PC-3 (cell line): ENCODE data around the gene SPTLC2. TPM values are rescaled to one million over a fixed set of nuclear protein-coding genes. Genes with fewer than 3 reads are reported as not detected.

Experiments used
- ATAC-seq: fragments of 200-7000 bp; cut with Tn5 transposase; 2 replicates; pipeline ENCODE4 v1.9.1; 2020; ENCODE audit warnings: mild to moderate bottlenecking, moderate library complexity
- BruUV-seq: library from RNA; stranded (reverse); fragments of 400-500 nt; replicated peaks from 2 replicates; lab custom pipeline; 2021; lab: Mats Ljungman, UMichigan
- CTCF ChIA-PET: fragments of 300-600 bp; sonication (Branson Sonifier 250); formaldehyde crosslinking; loops from one replicate; lab custom pipeline; 2022; ENCODE audit warnings: antibody characterized with exemption; lab: Charles Lee
- POLR2A ChIA-PET: fragments of 300-600 bp; sonication (Branson Sonifier 250); formaldehyde crosslinking; loops from one replicate; lab custom pipeline; 2022; ENCODE audit warnings: antibody characterized with exemption; ENCODE audit not compliant: unreplicated experiment; lab: Charles Lee
- DNase-seq: peaks from one replicate; pipeline ENCODE4 v3.0.0-alpha.2; 2015
- H2AFZ ChIP-seq: fragments of 300-600 bp; sonication (generic); 2 replicates; pipeline ENCODE4 v1.6.0; 2016; ENCODE audit warnings: antibody characterized with exemption, low read length
- H3F3A ChIP-seq: fragments of 300-600 bp; sonication (generic); one replicate; pipeline ENCODE4 v1.6.0; 2017; ENCODE audit warnings: antibody characterized with exemption, low read length, control low read depth, mild to moderate bottlenecking; ENCODE audit not compliant: unreplicated experiment
- H3K27ac ChIP-seq: fragments of 300-600 bp; sonication (generic); 2 replicates; pipeline ENCODE4 v1.5.1; 2016; ENCODE audit warnings: mild to moderate bottlenecking, low read length
- H3K27me3 ChIP-seq: fragments of 300-600 bp; sonication (generic); 2 replicates; pipeline ENCODE4 v1.6.1; 2016; ENCODE audit warnings: low read length, mixed read lengths
- H3K36me3 ChIP-seq: fragments of 300-600 bp; sonication (generic); 2 replicates; pipeline ENCODE4 v1.6.1; 2016; ENCODE audit warnings: low read depth, mixed run types, low read length, mixed read lengths
- H3K4me1 ChIP-seq: fragments of 300-600 bp; sonication (generic); 2 replicates; pipeline ENCODE4 v1.5.1; 2016; ENCODE audit warnings: low read length; ENCODE audit not compliant: insufficient read depth
- H3K4me2 ChIP-seq: fragments of 300-600 bp; sonication (generic); 2 replicates; pipeline ENCODE4 v1.6.0; 2016; ENCODE audit warnings: low read length
- H3K4me3 ChIP-seq: fragments of 300-600 bp; sonication (generic); 2 replicates; pipeline ENCODE4 v1.5.1; 2016; ENCODE audit warnings: mild to moderate bottlenecking, low read length, mixed read lengths
- H3K79me2 ChIP-seq: fragments of 300-600 bp; sonication (generic); 2 replicates; pipeline ENCODE4 v1.6.1; 2017; ENCODE audit warnings: low read length, mixed read lengths
- H3K9ac ChIP-seq: fragments of 300-600 bp; sonication (generic); 2 replicates; pipeline ENCODE4 v1.6.0; 2016; ENCODE audit warnings: mild to moderate bottlenecking, low read length
- H3K9me2 ChIP-seq: fragments of 300-600 bp; sonication (generic); replicated peaks from 2 replicates; pipeline ENCODE4 v1.6.1; 2016; ENCODE audit warnings: mixed run types, low read length, mixed read lengths
- H3K9me3 ChIP-seq: fragments of 300-600 bp; sonication (generic); 2 replicates; pipeline ENCODE4 v1.6.1; 2016; ENCODE audit warnings: low read length, mixed read lengths
- H4K20me1 ChIP-seq: fragments of 300-600 bp; sonication (generic); 2 replicates; pipeline ENCODE4 v1.6.1; 2016; ENCODE audit warnings: low read length, mixed read lengths
- EZH2 ChIP-seq: fragments of 300-600 bp; sonication (generic); IDR thresholded peaks from one replicate; pipeline ENCODE4 v1.6.1; 2017; ENCODE audit warnings: antibody characterized with exemption, mild to moderate bottlenecking, low read length; ENCODE audit not compliant: unreplicated experiment
- EZH2phosphoT487 ChIP-seq: fragments of 300-600 bp; sonication (generic); IDR thresholded peaks from 2 replicates; pipeline ENCODE4 v1.6.1; 2018; ENCODE audit warnings: mild to moderate bottlenecking, antibody characterized with exemption, low read length, borderline replicate concordance
- intact Hi-C: fragments of 100-400 bp; cut with micrococcal nuclease; formaldehyde crosslinking; loops from 2 replicates; pipeline ENCODE4 v1.9.0; 2023
- total RNA-seq: library from RNA; depleted of rRNA; stranded (reverse); fragments of >200 nt; gene quantifications from 2 replicates; pipeline ENCODE4 v1.2.3, GENCODE V29; 2014
- TF ChIP-seq, protein P1 (sequence below): fragments of 300-600 bp; sonication (generic); conservative IDR thresholded peaks from 2 replicates; pipeline ENCODE4 v1.5.1; 2017; ENCODE audit warnings: antibody characterized with exemption, low read depth, mild to moderate bottlenecking, low read length

The SPTLC2 gene
- total RNA-seq, 1 experiment from 2014 or later: 27.6 TPM

DNA sequence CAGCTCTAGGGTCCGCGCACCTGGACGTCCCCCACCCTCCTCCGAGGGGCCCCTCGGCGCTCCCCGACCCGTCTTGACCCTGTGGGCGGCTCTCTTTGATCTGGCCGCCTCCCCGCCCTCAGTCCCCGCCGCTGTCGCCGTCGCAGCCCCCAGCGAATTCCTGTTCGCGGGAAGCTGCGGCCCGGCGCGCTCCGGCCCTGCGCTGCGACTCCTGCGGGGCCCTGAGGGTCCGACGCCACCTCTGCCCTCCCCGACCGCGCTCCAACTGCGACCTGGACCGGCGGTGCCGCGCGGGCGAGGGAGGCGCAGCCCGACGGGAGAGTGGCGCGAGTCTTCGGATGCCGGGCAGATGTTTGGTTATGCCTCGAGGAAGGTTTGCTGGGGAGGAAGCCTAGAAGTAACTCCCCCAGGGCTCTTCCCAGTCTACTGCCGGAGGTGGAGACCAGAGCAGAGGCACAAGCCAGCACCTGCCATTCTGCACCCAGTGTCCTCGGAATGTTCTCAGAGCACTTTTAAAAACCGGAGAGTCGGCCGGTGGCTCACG lies 117.4 kb downstream of the SPTLC2 start:
- ChIA-PET CTCF (no interaction called here), POLR2A (no interaction called here)
- peak overlapping the region; percentile 86 for H3K4me2 ChIP-seq
- H3K9me3 ChIP-seq: no peaks in the 10 kb centered on the region
- peak overlapping the region; percentile 93 for H2AFZ ChIP-seq
- intact Hi-C loops: no loop called here
- H3K9ac ChIP-seq: no peak overlapping the region
- no peaks in the 10 kb centered on the region for H4K20me1 ChIP-seq
- H3K79me2 ChIP-seq: no peaks in the 10 kb centered on the region
- no peak overlapping the region for H3K27ac ChIP-seq
- H3K27me3 ChIP-seq: peaks cover 15% of the 10 kb centered on the region
- no peaks in the 10 kb centered on the region for H3F3A ChIP-seq
- DNase-seq: no peak
- no TSS peak for BruUV-seq
- H3K4me3 ChIP-seq: peak overlapping the region; percentile 66
- no peaks in the 10 kb centered on the region for H3K9me2 ChIP-seq
- H3K4me1 ChIP-seq: peaks cover 6% of the 10 kb centered on the region
- peak; percentile 19 for ATAC-seq
- TF ChIP-seq EZH2: no peak
- TF ChIP-seq, protein P1, sequence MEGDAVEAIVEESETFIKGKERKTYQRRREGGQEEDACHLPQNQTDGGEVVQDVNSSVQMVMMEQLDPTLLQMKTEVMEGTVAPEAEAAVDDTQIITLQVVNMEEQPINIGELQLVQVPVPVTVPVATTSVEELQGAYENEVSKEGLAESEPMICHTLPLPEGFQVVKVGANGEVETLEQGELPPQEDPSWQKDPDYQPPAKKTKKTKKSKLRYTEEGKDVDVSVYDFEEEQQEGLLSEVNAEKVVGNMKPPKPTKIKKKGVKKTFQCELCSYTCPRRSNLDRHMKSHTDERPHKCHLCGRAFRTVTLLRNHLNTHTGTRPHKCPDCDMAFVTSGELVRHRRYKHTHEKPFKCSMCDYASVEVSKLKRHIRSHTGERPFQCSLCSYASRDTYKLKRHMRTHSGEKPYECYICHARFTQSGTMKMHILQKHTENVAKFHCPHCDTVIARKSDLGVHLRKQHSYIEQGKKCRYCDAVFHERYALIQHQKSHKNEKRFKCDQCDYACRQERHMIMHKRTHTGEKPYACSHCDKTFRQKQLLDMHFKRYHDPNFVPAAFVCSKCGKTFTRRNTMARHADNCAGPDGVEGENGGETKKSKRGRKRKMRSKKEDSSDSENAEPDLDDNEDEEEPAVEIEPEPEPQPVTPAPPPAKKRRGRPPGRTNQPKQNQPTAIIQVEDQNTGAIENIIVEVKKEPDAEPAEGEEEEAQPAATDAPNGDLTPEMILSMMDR: no peak
- H3K36me3 ChIP-seq: no peaks in the 10 kb centered on the region

DNA sequence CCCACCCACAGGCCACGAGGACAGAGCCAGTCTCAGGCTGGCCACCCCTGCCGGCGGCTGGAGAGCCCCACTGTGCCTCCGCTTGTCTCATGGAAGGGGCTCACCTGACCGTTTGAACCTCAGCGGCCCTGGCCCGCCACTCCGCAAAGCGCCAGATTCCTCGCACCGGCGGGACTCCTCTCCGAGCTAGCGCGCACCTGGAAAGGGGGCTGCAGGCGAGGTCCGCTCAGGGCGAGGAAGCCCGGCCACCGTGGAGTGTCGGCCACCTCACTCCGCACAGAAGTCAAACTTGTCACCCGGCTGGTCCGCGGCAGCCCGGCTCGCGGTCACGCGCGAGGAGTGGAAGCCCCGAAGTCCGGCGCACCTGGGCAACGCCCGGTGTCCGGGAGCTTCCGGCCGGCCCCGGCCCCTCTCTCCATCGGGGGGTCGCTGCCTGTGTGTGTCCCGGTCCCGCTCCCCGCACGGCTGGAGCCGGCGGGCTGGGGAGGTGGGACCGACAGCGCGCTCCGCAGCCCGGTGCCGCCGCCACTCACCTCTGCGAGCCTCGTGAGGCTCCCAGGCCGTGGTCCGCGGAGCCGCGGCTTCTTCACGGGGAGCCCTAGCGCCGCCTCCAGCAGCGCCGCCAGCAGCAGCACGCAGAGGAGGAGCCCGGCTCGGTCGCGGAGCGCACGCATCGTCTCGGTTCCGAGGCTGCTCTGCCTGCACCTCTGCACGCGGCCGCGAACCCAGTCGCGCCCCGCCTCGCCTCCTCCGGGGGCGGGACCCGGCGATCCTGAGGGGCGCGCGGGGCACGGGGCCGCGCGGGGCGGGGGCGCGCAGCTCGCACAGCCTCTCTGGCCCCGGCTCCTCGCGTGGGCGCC lies 118.1 kb downstream of the SPTLC2 start, which contains the start of gene ISM2:
TSS of gene ISM2 (minus strand) at position 697 of the 860 bp plus-strand sequence. CDS start at position 674, 23 bp downstream.
- intact Hi-C loops: no loop called here
- H3K27me3 ChIP-seq: peaks cover 15% of the 10 kb centered on the region
- peak; percentile 87 for ATAC-seq
- TF ChIP-seq EZH2 (no peak), EZH2phosphoT487 (no peak)
- TF ChIP-seq, protein P1: no peak
- H3K27ac ChIP-seq: no peak within 1 kb of the TSS
- ChIA-PET POLR2A (no interaction called here), CTCF (no interaction called here)
- no TSS peak for BruUV-seq
- peak; percentile 44 for DNase-seq
- H3K9ac ChIP-seq: no peak within 1 kb of the TSS
- H3K4me2 ChIP-seq: peak within 1 kb of the TSS; percentile 86
- H3K9me3 ChIP-seq: no peaks in the 10 kb centered on the region
- H3K4me1 ChIP-seq: peaks cover 6% of the 10 kb centered on the region
- no peaks in the 10 kb centered on the region for H4K20me1 ChIP-seq
- no peaks in the 10 kb centered on the region for H3K9me2 ChIP-seq
- H3K4me3 ChIP-seq: peak within 1 kb of the TSS; percentile 66
- no peaks in the 10 kb centered on the region for H3K79me2 ChIP-seq
- no peaks in the 10 kb centered on the region for H3F3A ChIP-seq
- no peaks in the 10 kb centered on the region for H3K36me3 ChIP-seq
- H2AFZ ChIP-seq: peak within 1 kb of the TSS; percentile 93

DNA sequence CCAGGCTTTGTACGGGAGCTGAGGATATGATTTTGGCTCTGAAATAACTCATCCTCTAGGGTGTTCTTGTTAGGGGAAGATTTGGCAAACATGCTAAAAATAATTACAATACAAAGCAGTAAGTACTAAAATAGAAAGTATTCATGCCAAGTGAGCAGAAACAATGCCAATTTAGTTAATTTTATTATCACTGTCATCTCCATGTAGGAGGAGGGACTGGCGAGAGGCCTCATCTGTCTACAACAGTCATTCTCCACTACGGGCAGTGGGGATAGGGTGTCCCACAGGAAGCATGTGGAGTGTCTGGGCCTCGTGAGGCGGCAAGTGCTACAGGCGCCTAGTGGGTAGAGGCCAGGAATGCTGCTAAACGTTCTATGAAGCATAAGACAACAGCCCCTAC lies 121.1 kb downstream of the SPTLC2 start:
- intact Hi-C loops: no loop called here
- CTCF ChIA-PET: no interaction called here
- no peak overlapping the region for H2AFZ ChIP-seq
- no peak for DNase-seq
- no peaks in the 10 kb centered on the region for H4K20me1 ChIP-seq
- H3K4me2 ChIP-seq: no peak overlapping the region
- no TSS peak for BruUV-seq
- no peak overlapping the region for H3K9ac ChIP-seq
- POLR2A ChIA-PET: no interaction called here
- TF ChIP-seq EZH2phosphoT487: no peak
- TF ChIP-seq, protein P1: no peak
- no peak for TF ChIP-seq EZH2
- H3K36me3 ChIP-seq: no peaks in the 10 kb centered on the region
- no peaks in the 10 kb centered on the region for H3K79me2 ChIP-seq
- no peak overlapping the region for H3K27ac ChIP-seq
- H3K4me1 ChIP-seq: peaks cover 6% of the 10 kb centered on the region
- no peak overlapping the region for H3K4me3 ChIP-seq
- ATAC-seq: no peak
- H3F3A ChIP-seq: no peaks in the 10 kb centered on the region
- H3K27me3 ChIP-seq: peaks cover 15% of the 10 kb centered on the region
- H3K9me2 ChIP-seq: no peaks in the 10 kb centered on the region
- H3K9me3 ChIP-seq: no peaks in the 10 kb centered on the region
